Neural progenitor cell (in vitro differentiated cells): ENCODE measurements around the gene ALDH1A3.

Experiments used
- CTCF ChIP-seq: fragments of 200-600 bp; sonication (generic); IDR thresholded peaks from 2 replicates; pipeline ENCODE4 v1.5.1; 2017; ENCODE audit warnings: antibody characterized with exemption, mild to moderate bottlenecking
- EZH2 ChIP-seq: fragments of 200-600 bp; sonication (generic); IDR thresholded peaks from 2 replicates; pipeline ENCODE4 v1.6.1; 2017; ENCODE audit warnings: antibody characterized with exemption, mild to moderate bottlenecking, moderate library complexity
- EZH2phosphoT487 ChIP-seq: fragments of 200-600 bp; sonication (generic); IDR thresholded peaks from 2 replicates; pipeline ENCODE4 v1.6.1; 2017; ENCODE audit warnings: antibody characterized with exemption

GRCh38 chr15:100951965-100952364 lies 72.3 kb downstream of the ALDH1A3 start:
- TF ChIP-seq CTCF (no peak), EZH2 (no peak), EZH2phosphoT487 (no peak)
